Measurements from ENCODE around the gene CBFA2T3. TPM values are rescaled to one million over a fixed set of nuclear protein-coding genes. Genes with fewer than 3 reads are reported as not detected.

CBFA2T3 gene
- total and polyA plus RNA-seq, 2 donors (not counting 1 experiment from before 2014, with no cell fraction given): 40.8 to 58.3 TPM

DNA sequence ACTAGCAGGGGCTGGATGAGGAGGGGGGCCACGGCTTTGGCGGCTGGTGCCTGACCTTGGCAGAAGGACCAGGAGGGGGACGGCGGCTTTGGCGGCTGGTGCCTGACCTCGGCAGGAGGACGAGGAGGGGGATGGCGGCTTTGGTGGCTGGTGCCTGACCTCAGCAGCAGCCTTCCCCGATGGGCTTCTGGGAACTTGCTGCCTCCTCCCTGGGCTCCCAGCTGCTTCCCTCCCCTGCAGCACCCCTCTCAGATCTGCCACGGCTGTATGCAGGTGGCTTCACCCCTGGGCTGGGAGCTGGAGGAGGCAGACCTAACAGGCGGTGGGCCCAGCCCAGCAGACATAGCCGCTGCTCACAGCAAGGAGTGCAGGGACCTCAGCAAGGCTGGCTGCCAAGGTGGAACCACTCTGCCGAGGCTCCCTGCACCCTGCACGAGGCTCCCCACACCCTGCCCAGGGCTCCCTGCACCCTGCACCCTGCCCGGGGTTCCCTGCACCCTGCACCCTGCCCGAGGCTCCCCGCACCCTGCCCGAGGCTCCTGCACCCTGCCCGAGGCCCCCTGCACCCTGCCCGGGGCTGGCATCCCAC is 38.4 kb upstream of the CBFA2T3 start:
- Histone ChIP-seq H3K9me3 (ENCODE audit: control extremely low read depth in 1 of 3, control insufficient read depth in 2 of 3, insufficient read depth in 1 of 3, low read length in 2 of 3) (peaks cover 0 to 19% (median 0%) of the 10 kb centered on the region in 3 donors), H2AFZ (ENCODE audit: insufficient read depth, low read depth, low read length, poor library complexity, severe bottlenecking) (no peak overlapping the region), H3K36me3 (replicated peaks in 1 of 2; ENCODE audit: control extremely low read depth in 1 of 2, control insufficient read depth in 1 of 2, extremely low read depth in 1 of 2, insufficient read depth in 2 of 2, low read length in 1 of 2) (no peaks in the 10 kb centered on the region), H3K79me2 (ENCODE audit: control insufficient read depth, insufficient read depth, low read length) (no peaks in the 10 kb centered on the region), H3K4me2 (replicated peaks; ENCODE audit: low read depth, low read length, poor library complexity, severe bottlenecking) (no peak overlapping the region), H3K27me3 (replicated peaks in 1 of 4; ENCODE audit: control extremely low read depth in 1 of 4, control insufficient read depth in 3 of 4, insufficient read depth in 4 of 4, low read length in 3 of 4) (peaks cover 0 to 27% (median 6%) of the 10 kb centered on the region in 4 experiments), H3K9ac (ENCODE audit: low read length) (no peak overlapping the region), H4K20me1 (ENCODE audit: control insufficient read depth, insufficient read depth, low read length, poor library complexity, severe bottlenecking) (no peaks in the 10 kb centered on the region), H3K4me1 (ENCODE audit: control insufficient read depth in 2 of 2, insufficient read depth in 2 of 2, low read length in 2 of 2) (no peaks in the 10 kb centered on the region), H3K4me3 (ENCODE audit: control extremely low read depth in 1 of 5, extremely low read depth in 1 of 5, insufficient read depth in 1 of 5, low read depth in 2 of 5, low read length in 4 of 5) (no peak overlapping the region), H3K27ac (ENCODE audit: low read length in 2 of 2) (no peak overlapping the region)
- Mint-ChIP-seq H3K4me1 (no peaks in the 10 kb centered on the region), H3K27me3 (peaks cover 19% of the 10 kb centered on the region), H3K4me3 (no peak overlapping the region), H3K9me3 (ENCODE audit: insufficient read depth) (no peaks in the 10 kb centered on the region), H3K27ac (no peak overlapping the region)
- ChIA-PET POLR2A (interaction anchor here (0.5 kb wide), 1 partner anchor 488 kb away, joined by 5 read pairs; no protein-coding TSS in a partner anchor), CTCF (no interaction called here)
- TF ChIP-seq, protein P1, sequence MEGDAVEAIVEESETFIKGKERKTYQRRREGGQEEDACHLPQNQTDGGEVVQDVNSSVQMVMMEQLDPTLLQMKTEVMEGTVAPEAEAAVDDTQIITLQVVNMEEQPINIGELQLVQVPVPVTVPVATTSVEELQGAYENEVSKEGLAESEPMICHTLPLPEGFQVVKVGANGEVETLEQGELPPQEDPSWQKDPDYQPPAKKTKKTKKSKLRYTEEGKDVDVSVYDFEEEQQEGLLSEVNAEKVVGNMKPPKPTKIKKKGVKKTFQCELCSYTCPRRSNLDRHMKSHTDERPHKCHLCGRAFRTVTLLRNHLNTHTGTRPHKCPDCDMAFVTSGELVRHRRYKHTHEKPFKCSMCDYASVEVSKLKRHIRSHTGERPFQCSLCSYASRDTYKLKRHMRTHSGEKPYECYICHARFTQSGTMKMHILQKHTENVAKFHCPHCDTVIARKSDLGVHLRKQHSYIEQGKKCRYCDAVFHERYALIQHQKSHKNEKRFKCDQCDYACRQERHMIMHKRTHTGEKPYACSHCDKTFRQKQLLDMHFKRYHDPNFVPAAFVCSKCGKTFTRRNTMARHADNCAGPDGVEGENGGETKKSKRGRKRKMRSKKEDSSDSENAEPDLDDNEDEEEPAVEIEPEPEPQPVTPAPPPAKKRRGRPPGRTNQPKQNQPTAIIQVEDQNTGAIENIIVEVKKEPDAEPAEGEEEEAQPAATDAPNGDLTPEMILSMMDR (IDR thresholded peaks at IDR 0.05): no peak
- no peak for TF ChIP-seq EZH2 (IDR thresholded peaks at IDR 0.05; ENCODE audit: borderline replicate concordance, insufficient read depth, low read depth, low read length, poor library complexity, severe bottlenecking)
- 88% methylated on average over 19 of the region's 20 CpGs for WGBS (ENCODE audit: insufficient coverage)
- intact Hi-C loops (cut with micrococcal nuclease): no loop called here
- ATAC-seq (ENCODE audit: low read depth): no peak
- no peak for DNase-seq

- DNase-seq (no peak), ATAC-seq (ENCODE audit: low read depth) (no peak)
- Histone ChIP-seq H3K4me3 (ENCODE audit: control extremely low read depth in 1 of 5, extremely low read depth in 1 of 5, insufficient read depth in 1 of 5, low read depth in 2 of 5, low read length in 4 of 5) (no peak overlapping the region), H3K79me2 (ENCODE audit: control insufficient read depth, insufficient read depth, low read length) (no peaks in the 10 kb centered on the region), H3K4me1 (ENCODE audit: control insufficient read depth in 2 of 2, insufficient read depth in 2 of 2, low read length in 2 of 2) (no peaks in the 10 kb centered on the region), H3K4me2 (replicated peaks; ENCODE audit: low read depth, low read length, poor library complexity, severe bottlenecking) (no peak overlapping the region), H3K9ac (ENCODE audit: low read length) (no peak overlapping the region), H3K36me3 (replicated peaks in 1 of 2; ENCODE audit: control extremely low read depth in 1 of 2, control insufficient read depth in 1 of 2, extremely low read depth in 1 of 2, insufficient read depth in 2 of 2, low read length in 1 of 2) (no peaks in the 10 kb centered on the region), H3K9me3 (ENCODE audit: control extremely low read depth in 1 of 3, control insufficient read depth in 2 of 3, insufficient read depth in 1 of 3, low read length in 2 of 3) (peaks cover 0 to 20% (median 0%) of the 10 kb centered on the region in 3 donors), H4K20me1 (ENCODE audit: control insufficient read depth, insufficient read depth, low read length, poor library complexity, severe bottlenecking) (no peaks in the 10 kb centered on the region), H3K27me3 (replicated peaks in 1 of 4; ENCODE audit: control extremely low read depth in 1 of 4, control insufficient read depth in 3 of 4, insufficient read depth in 4 of 4, low read length in 3 of 4) (peaks cover 0 to 31% (median 6%) of the 10 kb centered on the region in 4 experiments), H2AFZ (ENCODE audit: insufficient read depth, low read depth, low read length, poor library complexity, severe bottlenecking) (no peak overlapping the region), H3K27ac (ENCODE audit: low read length in 2 of 2) (no peak overlapping the region)
- CTCF ChIA-PET: no interaction called here
- no peaks in the 10 kb centered on the region for H3K9me3 Mint-ChIP-seq (ENCODE audit: insufficient read depth)
- H3K27me3 Mint-ChIP-seq: peaks cover 23% of the 10 kb centered on the region
- POLR2A ChIA-PET: interaction anchor here (0.5 to 0.6 kb wide), 2 partner anchors 477 to 489 kb away, joined by 3 to 5 read pairs; no protein-coding TSS in a partner anchor
- intact Hi-C loops (cut with micrococcal nuclease): no loop called here
- no peak overlapping the region for H3K4me3 Mint-ChIP-seq
- no peak overlapping the region for H3K27ac Mint-ChIP-seq
- no peaks in the 10 kb centered on the region for H3K4me1 Mint-ChIP-seq
- WGBS (ENCODE audit: insufficient coverage): 85% methylated on average over 19 of the region's 19 CpGs
- TF ChIP-seq EZH2 (IDR thresholded peaks at IDR 0.05; ENCODE audit: borderline replicate concordance, insufficient read depth, low read depth, low read length, poor library complexity, severe bottlenecking): no peak
- TF ChIP-seq, protein P1 (IDR thresholded peaks at IDR 0.05): no peak
Measured at GRCh38 chr16:89014403-89015230, 37.6 kb upstream of the CBFA2T3 start.

Measured in B cell (primary cell).